Upper lobe of right lung (tissue), 1 donor: ENCODE results near the gene RPL27A. TPM values are rescaled to one million over a fixed set of nuclear protein-coding genes. Genes with fewer than 3 reads are reported as not detected.

Source experiments
- ATAC-seq: fragments of 200-7000 bp; cut with Tn5 transposase; one replicate; pipeline ENCODE4 v1.9.1; 2020; ENCODE audit warnings: mild to moderate bottlenecking, moderate library complexity
- DNase-seq: peaks from one replicate; pipeline ENCODE4 v3.0.0-alpha.2; 2020
- H3K27ac ChIP-seq: fragments of 200-600 bp; one replicate; pipeline ENCODE4 v1.8.0; 2022
- H3K27me3 ChIP-seq: fragments of 200-600 bp; one replicate; pipeline ENCODE4 v1.8.0; 2022; ENCODE audit warnings: mild to moderate bottlenecking
- H3K36me3 ChIP-seq: fragments of 200-600 bp; one replicate; pipeline ENCODE4 v1.8.0; 2022
- H3K4me1 ChIP-seq: fragments of 200-600 bp; one replicate; pipeline ENCODE4 v1.8.0; 2022
- H3K4me3 ChIP-seq: fragments of 200-600 bp; one replicate; pipeline ENCODE4 v1.8.0; 2022; ENCODE audit warnings: mild to moderate bottlenecking
- H3K9me3 ChIP-seq: fragments of 200-600 bp; one replicate; pipeline ENCODE4 v1.8.0; 2022
- CTCF ChIP-seq: fragments of 200-600 bp; IDR thresholded peaks from one replicate; pipeline ENCODE4 v1.8.0; 2022; ENCODE audit warnings: antibody characterized with exemption
- intact Hi-C: fragments of 100-400 bp; cut with DNase I; formaldehyde crosslinking; loops from one replicate; pipeline ENCODE4 v1.11.0; 2022
- total RNA-seq: library from RNA; stranded (reverse); fragmentation: NEBNext Ultra II Directional; extraction: Animal tissue kit (Norgen Biotek cat#: 25700); gene quantifications from one replicate; pipeline ENCODE4 v1.2.1, GENCODE V29; 2021
- donor health status: DM: no; HTN: yes; CAD: no; lungs with severe emphysema.

The RPL27A gene
- total RNA-seq, 1 donor from 2014 or later: 835 TPM

- DNase-seq (no peak), ATAC-seq (no peak)
- Histone ChIP-seq H3K27me3 (no peaks in the 10 kb centered on the region), H3K27ac (peak overlapping the region; percentile 99), H3K4me1 (peaks cover 36% of the 10 kb centered on the region), H3K36me3 (peaks cover 34% of the 10 kb centered on the region), H3K9me3 (no peaks in the 10 kb centered on the region), H3K4me3 (peak overlapping the region; percentile 98)
- intact Hi-C loops: no loop called here
- no peak for TF ChIP-seq CTCF
These were observed 2.2 kb downstream of the RPL27A start for GRCh38 chr11:8684600-8685290.

- intact Hi-C loops: no loop called here
- Histone ChIP-seq H3K27me3 (no peaks in the 10 kb centered on the region), H3K36me3 (peaks cover 34% of the 10 kb centered on the region), H3K9me3 (no peaks in the 10 kb centered on the region), H3K4me3 (no peak overlapping the region), H3K27ac (no peak overlapping the region), H3K4me1 (peaks cover 36% of the 10 kb centered on the region)
- ATAC-seq: no peak
- no peak for TF ChIP-seq CTCF
- DNase-seq: no peak
These were observed 2.7 kb downstream of the RPL27A start for GRCh38 chr11:8685306-8685705.

- no peak overlapping the region for H3K4me3 ChIP-seq
- H3K36me3 ChIP-seq: peaks cover 34% of the 10 kb centered on the region
- no peak overlapping the region for H3K27ac ChIP-seq
- intact Hi-C loops: no loop called here
- no peak for DNase-seq
- no peak for TF ChIP-seq CTCF
- H3K4me1 ChIP-seq: peaks cover 36% of the 10 kb centered on the region
- no peaks in the 10 kb centered on the region for H3K9me3 ChIP-seq
- ATAC-seq: no peak
- H3K27me3 ChIP-seq: no peaks in the 10 kb centered on the region
These were observed 3.2 kb downstream of the RPL27A start for GRCh38 chr11:8685820-8686219.

- no peak overlapping the region for H3K4me3 ChIP-seq
- no peak for ATAC-seq
- TF ChIP-seq CTCF: no peak
- H3K27ac ChIP-seq: no peak overlapping the region
- peaks cover 34% of the 10 kb centered on the region for H3K36me3 ChIP-seq
- H3K9me3 ChIP-seq: no peaks in the 10 kb centered on the region
- no peaks in the 10 kb centered on the region for H3K27me3 ChIP-seq
- no peak for DNase-seq
- intact Hi-C loops: no loop called here
- H3K4me1 ChIP-seq: peaks cover 36% of the 10 kb centered on the region
These were observed 3.7 kb downstream of the RPL27A start for GRCh38 chr11:8686325-8686724.

- H3K4me3 ChIP-seq: peak overlapping the region; percentile 73
- peak; percentile 99 for ATAC-seq
- H3K27me3 ChIP-seq: no peaks in the 10 kb centered on the region
- intact Hi-C loops: no loop called here
- H3K9me3 ChIP-seq: no peaks in the 10 kb centered on the region
- H3K4me1 ChIP-seq: peaks cover 30% of the 10 kb centered on the region
- peak; percentile 13 for TF ChIP-seq CTCF
- peak; percentile 97 for DNase-seq
- peak overlapping the region; percentile 88 for H3K27ac ChIP-seq
- H3K36me3 ChIP-seq: peaks cover 57% of the 10 kb centered on the region
These were observed 6.1 kb downstream of the RPL27A start for GRCh38 chr11:8688414-8689362.
